H9 (cell line): ENCODE data around the gene LMO3. TPM values are rescaled to one million over a fixed set of nuclear protein-coding genes. Genes with fewer than 3 reads are reported as not detected.

Source experiments
- DNase-seq: peaks from one replicate; pipeline ENCODE4 v3.0.0-alpha.2; 2017
- H2AFZ ChIP-seq: one replicate; pipeline ENCODE4 v1.6.1; 2013; ENCODE audit warnings: mild to moderate bottlenecking, low read length, control low read depth, moderate library complexity
- H2AK5ac ChIP-seq: 2 replicates; pipeline ENCODE4 v1.6.1; 2013; ENCODE audit warnings: low read length, control low read depth, mixed read lengths; ENCODE audit not compliant: insufficient read length
- H2BK120ac ChIP-seq: one replicate; pipeline ENCODE4 v1.6.1; 2013; ENCODE audit warnings: low read depth, mild to moderate bottlenecking, low read length, control low read depth, inconsistent platforms; ENCODE audit not compliant: poor library complexity, severe bottlenecking
- H2BK12ac ChIP-seq: 2 replicates; pipeline ENCODE4 v1.6.1; 2013; ENCODE audit warnings: low read length, control low read depth, mixed read lengths, low read depth; ENCODE audit not compliant: insufficient read length
- H2BK15ac ChIP-seq: 2 replicates; pipeline ENCODE4 v1.6.1; 2013; ENCODE audit warnings: low read depth, low read length, control low read depth
- H2BK20ac ChIP-seq: one replicate; pipeline ENCODE4 v1.6.1; 2013; ENCODE audit warnings: low read depth, mild to moderate bottlenecking, low read length, control low read depth, inconsistent platforms; ENCODE audit not compliant: poor library complexity, severe bottlenecking
- H2BK5ac ChIP-seq: 2 replicates; pipeline ENCODE4 v1.6.1; 2013; ENCODE audit warnings: low read length, control low read depth, mixed read lengths; ENCODE audit not compliant: insufficient read length
- H3K14ac ChIP-seq: 2 replicates; pipeline ENCODE4 v1.6.1; 2013; ENCODE audit warnings: low read length, control low read depth; ENCODE audit not compliant: insufficient read depth
- H3K18ac ChIP-seq: 2 replicates; pipeline ENCODE4 v1.6.1; 2013; ENCODE audit warnings: low read depth, mild to moderate bottlenecking, mixed read lengths, low read length, control low read depth; ENCODE audit not compliant: insufficient read length
- H3K23ac ChIP-seq: 2 replicates; pipeline ENCODE4 v1.6.1; 2013; ENCODE audit warnings: low read length, control low read depth, mixed read lengths, low read depth; ENCODE audit not compliant: insufficient read length
- H3K23me2 ChIP-seq: 2 replicates; pipeline ENCODE4 v1.6.1; 2013; ENCODE audit warnings: low read depth, mild to moderate bottlenecking, mixed read lengths, low read length, control low read depth; ENCODE audit not compliant: insufficient read length, poor library complexity, severe bottlenecking
- H3K27ac ChIP-seq: 2 replicates; pipeline ENCODE4 v1.5.1; 2013; ENCODE audit warnings: low read length, control low read depth, mixed read lengths, low read depth; ENCODE audit not compliant: insufficient read length
- H3K27me3 ChIP-seq: 2 replicates; pipeline ENCODE4 v1.6.1; 2013; ENCODE audit warnings: low read length, control low read depth, inconsistent platforms; ENCODE audit not compliant: insufficient read depth
- H3K4ac ChIP-seq: 2 replicates; pipeline ENCODE4 v1.6.1; 2013; ENCODE audit warnings: low read depth, mild to moderate bottlenecking, control low read depth, inconsistent platforms, low read length, moderate library complexity
- H3K4me1 ChIP-seq: 2 replicates; pipeline ENCODE4 v1.6.1; 2013; ENCODE audit warnings: low read length, control low read depth, inconsistent platforms; ENCODE audit not compliant: insufficient read depth
- H3K4me2 ChIP-seq: 2 replicates; pipeline ENCODE4 v1.6.1; 2013; ENCODE audit warnings: low read length, control low read depth, mixed read lengths; ENCODE audit not compliant: insufficient read length, insufficient read depth
- H3K56ac ChIP-seq: 2 replicates; pipeline ENCODE4 v1.6.1; 2013; ENCODE audit warnings: low read depth, mild to moderate bottlenecking, mixed read lengths, low read length, control low read depth; ENCODE audit not compliant: insufficient read length
- H3K79me1 ChIP-seq: 2 replicates; pipeline ENCODE4 v1.6.1; 2013; ENCODE audit warnings: low read depth, mild to moderate bottlenecking, moderate library complexity, low read length, control low read depth, inconsistent platforms; ENCODE audit not compliant: insufficient read depth, poor library complexity, severe bottlenecking
- H3K79me2 ChIP-seq: 2 replicates; pipeline ENCODE4 v1.6.1; 2013; ENCODE audit warnings: low read length, control low read depth, inconsistent platforms; ENCODE audit not compliant: insufficient read depth
- H3K9ac ChIP-seq: 2 replicates; pipeline ENCODE4 v1.6.1; 2013; ENCODE audit warnings: low read length, control low read depth, mixed read lengths; ENCODE audit not compliant: insufficient read length; ENCODE audit errors: extremely low read depth
- H3K9me3 ChIP-seq: one replicate; pipeline ENCODE4 v1.6.1; 2013; ENCODE audit warnings: low read depth, low read length, inconsistent platforms; ENCODE audit not compliant: control insufficient read depth
- H3T11ph ChIP-seq: one replicate; pipeline ENCODE4 v1.6.1; 2013; ENCODE audit warnings: mild to moderate bottlenecking, low read length, control low read depth, inconsistent platforms
- H4K20me1 ChIP-seq: one replicate; pipeline ENCODE4 v1.6.1; 2013; ENCODE audit not compliant: control insufficient read depth, insufficient read length, insufficient read depth
- H4K5ac ChIP-seq: 2 replicates; pipeline ENCODE4 v1.6.1; 2013; ENCODE audit warnings: low read depth, mild to moderate bottlenecking, mixed read lengths, low read length, control low read depth; ENCODE audit not compliant: insufficient read length
- H4K8ac ChIP-seq: replicated peaks from 2 replicates; pipeline ENCODE4 v1.6.1; 2013; ENCODE audit warnings: low read length, control low read depth, mixed read lengths, low read depth; ENCODE audit not compliant: insufficient read length
- H4K91ac ChIP-seq: 2 replicates; pipeline ENCODE4 v1.6.1; 2013; ENCODE audit warnings: low read depth, mild to moderate bottlenecking, moderate library complexity, mixed read lengths, low read length, control low read depth; ENCODE audit not compliant: insufficient read length
- H3K27ac Mint-ChIP-seq, 3 experiments: 2 replicates in 2 of 3; 3 replicates in 1 of 3; pipeline ENCODE4 v1.8.0; 2020 to 2021; ENCODE audit warnings: mixed read lengths in 3 of 3, mild to moderate bottlenecking in 1 of 3, moderate library complexity in 1 of 3
- H3K27me3 Mint-ChIP-seq: 2 replicates; pipeline ENCODE4 v1.8.0; 2021; ENCODE audit warnings: low read depth, mild to moderate bottlenecking, moderate library complexity, mixed read lengths
- H3K36me3 Mint-ChIP-seq, 3 experiments: 2 replicates in 2 of 3; 3 replicates in 1 of 3; pipeline ENCODE4 v1.8.0; 2020 to 2021; ENCODE audit warnings: low read depth in 3 of 3, mixed read lengths in 3 of 3; ENCODE audit not compliant: insufficient read depth in 1 of 3
- H3K4me1 Mint-ChIP-seq, 2 experiments: 2 replicates each; pipeline ENCODE4 v1.8.0; 2020; ENCODE audit warnings: mixed read lengths in 2 of 2
- H3K4me3 Mint-ChIP-seq, 2 experiments: 2 replicates in 1 of 2; 3 replicates in 1 of 2; pipeline ENCODE4 v1.8.0; 2020 to 2021; ENCODE audit warnings: mild to moderate bottlenecking in 2 of 2, mixed read lengths in 2 of 2, moderate library complexity in 1 of 2
- H3K9me3 Mint-ChIP-seq, 2 experiments: 2 replicates in 1 of 2; 3 replicates in 1 of 2; pipeline ENCODE4 v1.8.0; 2020; ENCODE audit warnings: mild to moderate bottlenecking in 2 of 2, mixed read lengths in 2 of 2, moderate library complexity in 1 of 2
- CTCF ChIP-seq: fragments of 200-600 bp; sonication (generic); conservative IDR thresholded peaks from 3 replicates; pipeline ENCODE4 v1.8.0; 2021; ENCODE audit warnings: antibody characterized with exemption, mild to moderate bottlenecking
- WGBS: extraction: QIAGEN DNeasy Blood & Tissue Kit; methylation state at CpG from one replicate; pipeline ENCODE4 v1.1.7; 2013; ENCODE audit warnings: missing lambda C conversion rate, low lambda C conversion rate, mixed read lengths; ENCODE audit not compliant: insufficient read length; ENCODE audit errors: extremely low coverage; 5-methylcytosine and 5-hydroxymethylcytosine counted together
- total RNA-seq: library from RNA; stranded (reverse); gene quantifications from 2 replicates; pipeline ENCODE4 v1.2.1, GENCODE V29; 2021

LMO3 gene
- total RNA-seq, 1 experiment from 2014 or later: not detected

- Histone ChIP-seq H2BK12ac (no peak overlapping the region), H2BK15ac (no peak overlapping the region), H3K79me1 (no peaks in the 10 kb centered on the region), H3K4me1 (no peaks in the 10 kb centered on the region), H3K4ac (no peak overlapping the region), H3K56ac (no peak overlapping the region), H3K27me3 (no peaks in the 10 kb centered on the region), H3K23ac (no peak overlapping the region), H4K5ac (no peak overlapping the region), H4K8ac (no peak overlapping the region), H3K18ac (no peak overlapping the region), H2AFZ (no peak overlapping the region), H3K14ac (no peak overlapping the region), H4K20me1 (no peaks in the 10 kb centered on the region), H3K27ac (no peak overlapping the region), H3T11ph (no peak overlapping the region), H3K23me2 (no peaks in the 10 kb centered on the region), H2BK120ac (no peak overlapping the region), H2BK20ac (no peak overlapping the region), H2AK5ac (no peak overlapping the region), H3K79me2 (no peaks in the 10 kb centered on the region), H3K4me2 (no peak overlapping the region), H3K9ac (no peak overlapping the region), H3K9me3 (no peaks in the 10 kb centered on the region), H4K91ac (no peak overlapping the region), H2BK5ac (no peak overlapping the region)
- DNase-seq: no peak
- Mint-ChIP-seq H3K27ac (no peak overlapping the region), H3K36me3 (no peaks in the 10 kb centered on the region), H3K4me1 (peaks cover 6 to 7% of the 10 kb centered on the region in 2 experiments; a peak in 2 of 4 replicates), H3K27me3 (no peaks in the 10 kb centered on the region), H3K9me3 (no peaks in the 10 kb centered on the region), H3K4me3 (no peak overlapping the region)
- no CpG with 5 or more reads among the region's 6 CpGs for WGBS
- no peak for TF ChIP-seq CTCF
Measured at GRCh38 chr12:16520328-16520727, 85.6 kb downstream of the LMO3 start.
